ENCODE data around the gene MTR.

The MTR gene

DNA sequence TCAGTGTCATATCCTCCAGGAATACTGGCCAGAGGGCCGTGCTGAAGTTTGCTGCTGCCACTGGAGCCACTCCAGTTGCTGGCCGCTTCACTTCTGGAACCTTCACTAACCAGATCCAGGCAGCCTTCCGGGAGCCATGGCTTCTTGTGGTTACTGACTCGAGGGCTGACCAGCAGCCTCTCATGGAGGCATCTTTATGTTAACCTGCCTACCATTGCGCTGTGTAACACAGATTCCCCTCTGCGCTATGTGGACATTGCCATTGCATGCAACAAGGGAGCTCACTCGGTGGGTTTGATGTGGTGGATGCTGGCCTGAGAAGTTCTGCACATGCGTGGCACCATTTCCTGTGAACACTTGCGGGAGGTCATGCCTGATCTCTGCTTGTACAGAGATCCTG, 24.8 kb downstream of the MTR start:
- H3K4me3 ChIP-seq (ENCODE audit: low read length): no peak overlapping the region
- TF ChIP-seq, protein P1, sequence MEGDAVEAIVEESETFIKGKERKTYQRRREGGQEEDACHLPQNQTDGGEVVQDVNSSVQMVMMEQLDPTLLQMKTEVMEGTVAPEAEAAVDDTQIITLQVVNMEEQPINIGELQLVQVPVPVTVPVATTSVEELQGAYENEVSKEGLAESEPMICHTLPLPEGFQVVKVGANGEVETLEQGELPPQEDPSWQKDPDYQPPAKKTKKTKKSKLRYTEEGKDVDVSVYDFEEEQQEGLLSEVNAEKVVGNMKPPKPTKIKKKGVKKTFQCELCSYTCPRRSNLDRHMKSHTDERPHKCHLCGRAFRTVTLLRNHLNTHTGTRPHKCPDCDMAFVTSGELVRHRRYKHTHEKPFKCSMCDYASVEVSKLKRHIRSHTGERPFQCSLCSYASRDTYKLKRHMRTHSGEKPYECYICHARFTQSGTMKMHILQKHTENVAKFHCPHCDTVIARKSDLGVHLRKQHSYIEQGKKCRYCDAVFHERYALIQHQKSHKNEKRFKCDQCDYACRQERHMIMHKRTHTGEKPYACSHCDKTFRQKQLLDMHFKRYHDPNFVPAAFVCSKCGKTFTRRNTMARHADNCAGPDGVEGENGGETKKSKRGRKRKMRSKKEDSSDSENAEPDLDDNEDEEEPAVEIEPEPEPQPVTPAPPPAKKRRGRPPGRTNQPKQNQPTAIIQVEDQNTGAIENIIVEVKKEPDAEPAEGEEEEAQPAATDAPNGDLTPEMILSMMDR (IDR thresholded peaks at IDR 0.05; ENCODE audit: insufficient read depth, low read depth, low read length, missing control alignments): no peak
- no peak for DNase-seq (ENCODE audit: low read depth)

DNA sequence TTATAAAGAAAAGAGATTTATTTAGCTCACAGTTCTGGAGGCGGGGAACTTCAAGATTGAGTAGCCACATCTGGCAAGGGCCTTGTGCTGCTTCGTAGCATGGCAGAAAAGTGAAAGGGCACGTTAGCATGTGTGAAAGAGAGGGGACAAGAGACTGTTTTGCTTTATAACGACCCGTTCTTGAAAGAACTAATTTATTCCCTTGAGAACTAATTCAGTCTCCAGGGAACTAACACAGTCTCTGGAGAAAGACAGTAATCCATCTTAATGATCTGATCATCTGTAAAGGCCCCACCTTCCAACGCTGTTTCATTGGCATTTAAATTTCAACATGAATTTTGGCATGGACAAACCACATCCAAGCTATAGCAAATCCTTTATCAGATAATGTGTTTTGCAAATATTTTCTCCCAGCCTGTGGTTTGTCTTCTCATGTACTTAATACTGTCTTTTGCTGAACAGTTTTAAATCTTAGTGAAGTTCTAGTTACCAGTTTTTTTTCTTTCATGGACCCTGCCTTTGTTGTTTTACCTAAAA, 26.1 kb downstream of the MTR start:
- H3K4me3 ChIP-seq (ENCODE audit: low read length): no peak overlapping the region

DNA sequence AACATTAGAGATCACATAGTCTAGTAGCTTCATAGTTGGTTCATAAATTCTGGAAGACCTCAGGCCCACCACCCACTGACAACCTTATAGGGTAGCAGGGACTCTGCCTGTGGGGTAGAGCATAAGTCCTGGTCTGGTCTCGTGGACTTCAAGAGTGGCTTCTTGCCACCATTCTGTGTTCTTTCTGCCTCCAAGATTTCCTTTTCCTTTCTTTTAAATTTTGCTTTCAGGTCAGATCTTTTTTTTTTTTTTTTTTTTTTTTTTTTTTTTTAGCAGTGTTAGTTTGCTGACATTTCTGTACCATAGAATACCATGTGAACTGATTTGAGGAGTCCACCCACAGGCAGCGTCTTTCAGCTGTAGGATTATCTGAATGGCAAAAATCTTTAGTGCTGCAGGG, 28.5 kb downstream of the MTR start:
- no peak for DNase-seq (ENCODE audit: low read depth)

More for the DNA sequence above, 26.1 kb downstream of the MTR start:
- TF ChIP-seq, protein P1 (IDR thresholded peaks at IDR 0.05; ENCODE audit: insufficient read depth, low read depth, low read length, missing control alignments): no peak
- DNase-seq (ENCODE audit: low read depth): no peak

DNA sequence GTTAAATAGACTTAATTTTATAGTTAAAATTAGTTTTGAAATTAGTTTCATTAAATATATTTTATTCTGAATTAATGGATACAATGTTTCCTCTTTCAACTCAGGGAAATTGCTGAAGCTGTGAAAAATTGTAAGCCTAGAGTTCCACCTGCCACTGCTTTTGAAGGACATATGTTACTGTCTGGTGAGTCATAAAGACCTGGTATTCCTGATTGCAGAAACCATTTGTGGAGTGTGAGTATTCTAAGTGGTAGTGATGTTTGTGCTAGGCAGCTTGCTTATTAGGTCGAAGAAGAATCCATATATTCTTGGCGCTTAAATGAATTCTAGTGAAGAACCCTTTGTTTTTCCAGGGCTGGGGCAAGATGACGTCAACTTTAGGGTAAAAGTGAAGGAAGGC, 34.0 kb downstream of the MTR start:
- TF ChIP-seq, protein P1 (IDR thresholded peaks at IDR 0.05; ENCODE audit: insufficient read depth, low read depth, low read length, missing control alignments): no peak
- peak; percentile 12 for DNase-seq (ENCODE audit: low read depth)
- no peak overlapping the region for H3K4me3 ChIP-seq (ENCODE audit: low read length)

More for the DNA sequence above, 28.5 kb downstream of the MTR start:
- TF ChIP-seq, protein P1 (IDR thresholded peaks at IDR 0.05; ENCODE audit: insufficient read depth, low read depth, low read length, missing control alignments): no peak
- H3K4me3 ChIP-seq (ENCODE audit: low read length): no peak overlapping the region

DNA sequence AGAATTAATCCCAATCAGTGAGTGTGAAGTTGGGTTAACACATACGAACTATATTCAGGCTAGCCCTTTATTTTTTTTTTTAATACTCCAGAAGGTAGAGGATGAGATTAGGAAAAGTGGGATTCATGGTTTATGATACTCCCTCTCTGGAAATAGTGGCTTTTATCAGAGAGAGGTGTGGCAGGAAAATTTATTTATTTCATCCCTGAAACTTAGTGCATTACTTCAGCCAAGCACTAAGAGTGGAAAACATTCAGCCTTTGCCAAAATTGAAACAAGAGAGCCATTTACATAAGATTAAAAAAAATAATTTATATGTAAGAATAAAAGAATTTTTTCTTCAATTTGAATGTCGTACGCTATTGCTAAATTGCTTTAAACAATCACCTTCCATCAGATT, 35.0 kb downstream of the MTR start:
- H3K4me3 ChIP-seq (ENCODE audit: low read length): no peak overlapping the region
- DNase-seq (ENCODE audit: low read depth): no peak
- TF ChIP-seq, protein P1 (IDR thresholded peaks at IDR 0.05; ENCODE audit: insufficient read depth, low read depth, low read length, missing control alignments): no peak

DNA sequence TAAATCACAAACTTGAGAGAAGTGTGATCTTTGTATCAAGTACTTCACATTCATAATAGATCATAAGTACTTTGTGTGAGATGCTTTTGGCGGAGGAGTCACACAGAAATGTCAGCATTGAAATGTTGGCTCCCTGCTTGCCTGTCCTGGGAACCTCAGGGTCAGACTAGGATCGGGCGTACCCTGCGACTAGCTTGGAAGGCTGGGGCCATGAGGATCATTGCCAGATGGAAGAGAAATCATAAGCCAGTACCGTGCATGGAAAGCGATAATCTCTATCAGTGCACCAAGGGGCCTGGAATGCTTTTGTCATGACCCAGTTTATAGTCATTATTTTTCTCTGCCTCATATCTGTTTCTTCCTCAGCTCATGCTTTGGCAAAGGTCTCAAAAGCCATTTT, 35.5 kb downstream of the MTR start:
- DNase-seq (ENCODE audit: low read depth): no peak
- H3K4me3 ChIP-seq (ENCODE audit: low read length): no peak overlapping the region
- TF ChIP-seq, protein P1 (IDR thresholded peaks at IDR 0.05; ENCODE audit: insufficient read depth, low read depth, low read length, missing control alignments): no peak

DNA sequence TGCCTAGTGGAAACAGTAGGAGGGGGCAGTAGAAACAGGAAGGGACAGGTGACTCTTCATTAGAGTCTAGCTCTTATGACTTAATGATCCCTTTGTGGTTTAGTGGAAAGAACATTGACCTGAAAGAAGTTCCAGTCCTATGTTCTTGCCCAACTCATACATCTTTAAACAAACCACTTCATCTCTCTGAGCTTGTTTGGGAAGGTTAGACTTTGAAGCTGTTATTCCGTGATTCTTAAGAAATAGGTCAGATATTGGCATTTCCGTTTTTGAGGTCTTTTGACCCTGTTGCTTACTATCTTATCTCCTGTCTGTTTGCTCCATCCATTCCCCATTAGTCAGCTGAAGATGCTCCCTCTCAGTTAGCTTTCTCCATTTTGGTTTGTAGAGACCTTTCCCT, 38.5 kb downstream of the MTR start:
- TF ChIP-seq, protein P1 (IDR thresholded peaks at IDR 0.05; ENCODE audit: insufficient read depth, low read depth, low read length, missing control alignments): no peak
- H3K4me3 ChIP-seq (ENCODE audit: low read length): no peak overlapping the region
- DNase-seq (ENCODE audit: low read depth): no peak

Measured in epithelial cell of esophagus (primary cell).